GM12878 (cell line): ENCODE results near the gene RECQL5. TPM values are rescaled to one million over a fixed set of nuclear protein-coding genes. Genes with fewer than 3 reads are reported as not detected.

ENCODE experiments used
- ATAC-seq: fragments of 200-7000 bp; cut with Tn5 transposase; 3 replicates; pipeline ENCODE4 v1.9.1; 2020; ENCODE audit warnings: mild to moderate bottlenecking, moderate library complexity
- BruUV-seq: library from RNA; stranded (reverse); fragments of 400-500 nt; replicated peaks from 2 replicates; lab custom pipeline; 2021; lab: Mats Ljungman, UMichigan
- CTCF ChIA-PET: fragments of 300-600 bp; sonication (Branson Sonifier 250); formaldehyde crosslinking; extraction: SDS; loops from one replicate; lab custom pipeline; 2021; ENCODE audit warnings: inconsistent platforms; lab: Yijun Ruan, JAX
- POLR2A ChIA-PET: fragments of 350-600 bp; formaldehyde crosslinking; extraction: SDS; loops from one replicate; lab custom pipeline; 2021; ENCODE audit warnings: inconsistent platforms; lab: Charles Lee
- RAD21 ChIA-PET: fragments of 300-600 bp; sonication (Branson Sonifier 250); formaldehyde crosslinking; loops from one replicate; lab custom pipeline; 2023; ENCODE audit warnings: antibody characterized with exemption; ENCODE audit not compliant: unreplicated experiment; lab: Charles Lee
- SMC1A ChIA-PET: fragments of 300-600 bp; sonication (Branson Sonifier 250); formaldehyde crosslinking; loops from one replicate; lab custom pipeline; 2023; ENCODE audit not compliant: unreplicated experiment, uncharacterized antibody; lab: Charles Lee
- DNase-seq: peaks from one replicate; pipeline ENCODE4 v3.0.0-alpha.2; 2011; ENCODE audit warnings: low read depth, low spot score
- FAIRE-seq: peaks from 3 replicates; lab custom pipeline; 2011; peaks lifted over from hg19 to GRCh38; lab: Jason Lieb, UNC
- H2AFZ ChIP-seq: 2 replicates; pipeline ENCODE4 v1.6.0; 2011; ENCODE audit warnings: low read depth, low read length, control low read depth; ENCODE audit not compliant: control insufficient read depth
- H3K27ac ChIP-seq: 2 replicates; pipeline ENCODE4 v1.5.1; 2011; ENCODE audit warnings: control low read depth; ENCODE audit not compliant: control insufficient read depth, insufficient read depth
- H3K27me3 ChIP-seq, 2 experiments: replicated peaks in 1 of 2; 2 replicates each; pipeline versions ENCODE4 v1.6.0 to v1.6.1; 2011; ENCODE audit warnings: low read length in 1 of 2; ENCODE audit not compliant: control insufficient read depth in 2 of 2, insufficient read depth in 2 of 2
- H3K36me3 ChIP-seq, 2 experiments: 2 replicates each; pipeline ENCODE4 v1.5.1; 2011; ENCODE audit warnings: low read length in 1 of 2; ENCODE audit not compliant: control insufficient read depth in 2 of 2, insufficient read depth in 2 of 2
- H3K4me1 ChIP-seq: 2 replicates; pipeline ENCODE4 v1.6.1; 2011; ENCODE audit warnings: mild to moderate bottlenecking, low read length, moderate library complexity, mixed read lengths; ENCODE audit not compliant: control insufficient read depth, insufficient read depth
- H3K4me2 ChIP-seq: 2 replicates; pipeline ENCODE4 v1.6.0; 2011; ENCODE audit warnings: control low read depth; ENCODE audit not compliant: control insufficient read depth, insufficient read depth
- H3K4me3 ChIP-seq: fragments of 200-600 bp; sonication (generic); 2 replicates; pipeline ENCODE4 v1.5.1; 2016
- H3K79me2 ChIP-seq: 2 replicates; pipeline ENCODE4 v1.6.0; 2011; ENCODE audit warnings: low read length; ENCODE audit not compliant: control insufficient read depth, insufficient read depth
- H3K9ac ChIP-seq: 2 replicates; pipeline ENCODE4 v1.8.0; 2011; ENCODE audit warnings: low read length, control low read depth, mixed read lengths; ENCODE audit not compliant: control insufficient read depth, insufficient read depth
- H3K9me3 ChIP-seq: replicated peaks from 3 replicates; pipeline ENCODE4 v1.5.1; 2011; ENCODE audit warnings: mild to moderate bottlenecking, low read length; ENCODE audit not compliant: control insufficient read depth, insufficient read depth
- H4K20me1 ChIP-seq: 2 replicates; pipeline ENCODE4 v1.6.0; 2011; ENCODE audit not compliant: control insufficient read depth, insufficient read depth
- ASH2L ChIP-seq: fragments of 300-600, 200-600 bp; sonication (generic); IDR thresholded peaks from 2 replicates; pipeline ENCODE4 v1.6.1; 2017; ENCODE audit warnings: low read depth, mild to moderate bottlenecking, borderline replicate concordance
- BHLHE40 ChIP-seq, 2 experiments: fragments of 450-650 bp in 1 of 2; IDR thresholded peaks; 2 replicates each; pipeline ENCODE4 v1.6.1; 2011 to 2017; ENCODE audit warnings: low read depth in 2 of 2, borderline replicate concordance in 1 of 2, improper control_type of control experiment in 1 of 2, low read length in 1 of 2, mild to moderate bottlenecking in 1 of 2
- CREM ChIP-seq: IDR thresholded peaks from 2 replicates; pipeline ENCODE4 v1.6.1; 2014; ENCODE audit warnings: antibody characterized with exemption, low read depth
- DPF2 ChIP-seq: fragments of 450-650 bp; IDR thresholded peaks from 2 replicates; pipeline ENCODE4 v1.6.1; 2017; ENCODE audit warnings: mild to moderate bottlenecking
- ELK1 ChIP-seq: IDR thresholded peaks from 2 replicates; pipeline ENCODE4 v1.6.1; 2012; ENCODE audit warnings: low read depth, low read length, improper control_type of control experiment
- ETV6 ChIP-seq, 2 experiments: fragments of 450-650 bp in 1 of 2; IDR thresholded peaks in 1 of 2; conservative IDR thresholded peaks in 1 of 2; 2 replicates each; pipeline ENCODE4 v1.6.1; 2014; ENCODE audit warnings: antibody characterized with exemption in 1 of 2, borderline replicate concordance in 1 of 2, low read depth in 1 of 2, mild to moderate bottlenecking in 1 of 2, moderate library complexity in 1 of 2
- HDGF ChIP-seq: fragments of 450-650 bp; IDR thresholded peaks from 2 replicates; pipeline ENCODE4 v1.6.1; 2016; ENCODE audit warnings: antibody characterized with exemption
- IKZF2 ChIP-seq, 2 experiments: fragments of 450-650 bp; IDR thresholded peaks; 2 replicates each; pipeline ENCODE4 v1.6.1; 2017; ENCODE audit warnings: mild to moderate bottlenecking in 2 of 2, moderate library complexity in 2 of 2
- KDM1A ChIP-seq: fragments of 200-600 bp; sonication (generic); IDR thresholded peaks from 2 replicates; pipeline ENCODE4 v1.6.1; 2016; ENCODE audit warnings: borderline replicate concordance
- LARP7 ChIP-seq: fragments of 450-650 bp; IDR thresholded peaks from 2 replicates; pipeline ENCODE4 v1.6.1; 2017; ENCODE audit warnings: mild to moderate bottlenecking
- MAX ChIP-seq: IDR thresholded peaks from 2 replicates; pipeline ENCODE4 v1.6.1; 2012; ENCODE audit warnings: low read depth, low read length, improper control_type of control experiment
- NR2C1 ChIP-seq: fragments of 450-650 bp; IDR thresholded peaks from 2 replicates; pipeline ENCODE4 v1.6.1; 2017; ENCODE audit warnings: antibody characterized with exemption, mild to moderate bottlenecking, moderate library complexity
- SMC3 ChIP-seq: IDR thresholded peaks from 2 replicates; pipeline ENCODE4 v1.6.1; 2011; ENCODE audit warnings: low read length, improper control_type of control experiment, borderline replicate concordance
- SREBF1 ChIP-seq: IDR thresholded peaks from 2 replicates; pipeline ENCODE4 v1.6.1; 2012; ENCODE audit warnings: mild to moderate bottlenecking, low read length
- SREBF2 ChIP-seq: IDR thresholded peaks from 2 replicates; pipeline ENCODE4 v1.6.1; 2012; ENCODE audit warnings: mild to moderate bottlenecking, low read length
- TARDBP ChIP-seq: IDR thresholded peaks from 2 replicates; pipeline ENCODE4 v1.6.1; 2016; ENCODE audit warnings: borderline replicate concordance
- ZNF217 ChIP-seq: fragments of 450-650 bp; IDR thresholded peaks from 2 replicates; pipeline ENCODE4 v1.6.1; 2017; ENCODE audit warnings: antibody characterized with exemption, mild to moderate bottlenecking
- WGBS: methylation state at CpG from one replicate; pipeline ENCODE4 v1.1.6; 2016; ENCODE audit warnings: low lambda C conversion rate; ENCODE audit not compliant: insufficient replicate concordance, insufficient coverage; ENCODE audit errors: missing lambda C conversion rate; 5-methylcytosine and 5-hydroxymethylcytosine counted together
- in situ Hi-C: fragments of 300-500 bp; cut with MboI; formaldehyde crosslinking; loops from 9 replicates; pipeline ENCODE4 v1.14.3; 2018; ENCODE audit warnings: mixed read lengths
- intact Hi-C: fragments of 100-400 bp; cut with micrococcal nuclease; formaldehyde crosslinking; loops from one replicate; pipeline ENCODE4 v1.14.2; 2022; ENCODE audit not compliant: unreplicated experiment
- polyA plus RNA-seq, 11 experiments: library from polyadenylated mRNA; depleted of rRNA in 4 of 11; unstranded in 6 of 11; stranded (reverse) in 5 of 11; fragments of >200 nt; fragmentation: Nextera tagmentation in 4 of 11; fragmentation: Illumina TruSeq in 1 of 11; extraction: Ambion mirVana in 4 of 11; extraction: Trizol in 1 of 11; gene quantifications; 1 replicate in 1 of 11; 2 replicates in 10 of 11; pipeline versions ENCODE4 v1.2.1 to v1.2.3, GENCODE V29; 2011 to 2016; ENCODE audit warnings: inconsistent platforms in 2 of 11, missing spikeins in 2 of 11, low read depth in 1 of 11
- total RNA-seq, 4 experiments: library from RNA; depleted of rRNA in 3 of 4; stranded (reverse); fragments of >200 nt in 3 of 4; fragmentation: Illumina TruSeq in 1 of 4; extraction: Trizol in 1 of 4; gene quantifications; 2 replicates each; pipeline versions ENCODE4 v1.2.1 to v1.2.3, GENCODE V29; 2013 to 2021
- TF ChIP-seq, protein P1 (sequence below): fragments of 450-650 bp; IDR thresholded peaks from 2 replicates; pipeline ENCODE4 v1.6.1; 2017; ENCODE audit warnings: low read depth, mild to moderate bottlenecking, moderate library complexity
- TF ChIP-seq, protein P2 (sequence below): fragments of 150-350 bp; IDR thresholded peaks from 2 replicates; pipeline ENCODE4 v1.6.1; 2016; ENCODE audit warnings: low read depth, low read length

The RECQL5 gene
- total and polyA plus RNA-seq, 10 of the 15 experiments (the other 5 are each of a cell fraction or from before 2014, with no cell fraction given): 3.6 to 30.6 (median 20.1) TPM

DNA sequence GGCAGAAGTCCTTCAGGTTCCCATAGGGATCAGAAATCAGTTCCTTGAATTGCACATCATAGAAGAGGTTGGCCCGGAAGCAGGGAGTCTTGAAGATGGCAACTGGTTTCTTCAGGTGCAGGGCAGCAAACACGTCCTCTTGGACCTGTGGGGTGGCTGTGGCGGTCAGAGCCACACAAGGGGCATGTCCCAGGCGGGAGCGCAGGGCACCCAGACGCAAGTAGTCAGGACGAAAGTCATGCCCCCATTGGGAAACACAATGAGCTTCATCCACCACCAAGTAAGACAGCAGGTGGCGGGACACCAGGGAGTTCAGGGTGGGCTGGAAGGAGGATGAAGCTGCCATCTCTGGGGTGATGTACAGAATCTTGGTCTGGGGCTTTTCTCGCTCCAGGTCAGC, 4.4 kb downstream of the RECQL5 start:
- ATAC-seq (no peak), FAIRE-seq (no peak), DNase-seq (no peak)
- ChIA-PET SMC1A (interaction anchor here (0.7 to 1.2 kb wide), 2 partner anchors 25 to 30 kb away, joined by 3 to 4 read pairs; partner anchors contain the start of gene SMIM5), POLR2A (interaction anchor here (0.6 kb wide), 2 partner anchors 24 to 325 kb away, joined by 3 read pairs; no protein-coding TSS in a partner anchor), RAD21 (no interaction called here), CTCF (interaction anchor here (0.6 to 19.5 kb wide), 7 partner anchors 11 to 341 kb away, joined by 3 to 349 read pairs (median 4); partner anchors contain the start of gene SMIM5)
- in situ Hi-C loops (no loop called here), intact Hi-C loops (no loop called here)
- Histone ChIP-seq H3K9me3 (no peaks in the 10 kb centered on the region), H3K27me3 (no peaks in the 10 kb centered on the region), H3K36me3 (peaks cover 3 to 16% of the 10 kb centered on the region in 2 experiments), H3K27ac (no peak overlapping the region), H4K20me1 (no peaks in the 10 kb centered on the region), H2AFZ (no peak overlapping the region), H3K9ac (no peak overlapping the region), H3K4me1 (peaks cover 19% of the 10 kb centered on the region), H3K4me3 (no peak overlapping the region), H3K79me2 (peaks cover 18% of the 10 kb centered on the region), H3K4me2 (no peak overlapping the region)
- 97% methylated on average over 9 of the region's 9 CpGs for WGBS
- no TSS peak for BruUV-seq
- TF ChIP-seq SMC3 (no peak), ASH2L (no peak), TARDBP (no peak), SREBF2 (no peak), KDM1A (no peak), BHLHE40 (IDR thresholded peaks at IDR 0.05; ENCODE audit: borderline replicate concordance in 1 of 2, low read depth in 2 of 2, low read length in 1 of 2) (no peak), SREBF1 (no peak), DPF2 (no peak), CREM (no peak), LARP7 (no peak), ZNF217 (no peak), MAX (no peak), HDGF (no peak), IKZF2 (IDR thresholded peaks at IDR 0.05) (no peak), ELK1 (no peak), ETV6 (conservative IDR thresholded peaks at IDR 0.05 in 1 of 2, IDR thresholded peaks at IDR 0.05 in 1 of 2; ENCODE audit: borderline replicate concordance in 1 of 2, low read depth in 1 of 2) (no peak), NR2C1 (no peak)
- TF ChIP-seq, protein P1, sequence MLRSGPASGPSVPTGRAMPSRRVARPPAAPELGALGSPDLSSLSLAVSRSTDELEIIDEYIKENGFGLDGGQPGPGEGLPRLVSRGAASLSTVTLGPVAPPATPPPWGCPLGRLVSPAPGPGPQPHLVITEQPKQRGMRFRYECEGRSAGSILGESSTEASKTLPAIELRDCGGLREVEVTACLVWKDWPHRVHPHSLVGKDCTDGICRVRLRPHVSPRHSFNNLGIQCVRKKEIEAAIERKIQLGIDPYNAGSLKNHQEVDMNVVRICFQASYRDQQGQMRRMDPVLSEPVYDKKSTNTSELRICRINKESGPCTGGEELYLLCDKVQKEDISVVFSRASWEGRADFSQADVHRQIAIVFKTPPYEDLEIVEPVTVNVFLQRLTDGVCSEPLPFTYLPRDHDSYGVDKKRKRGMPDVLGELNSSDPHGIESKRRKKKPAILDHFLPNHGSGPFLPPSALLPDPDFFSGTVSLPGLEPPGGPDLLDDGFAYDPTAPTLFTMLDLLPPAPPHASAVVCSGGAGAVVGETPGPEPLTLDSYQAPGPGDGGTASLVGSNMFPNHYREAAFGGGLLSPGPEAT: no peak
- TF ChIP-seq, protein P2, sequence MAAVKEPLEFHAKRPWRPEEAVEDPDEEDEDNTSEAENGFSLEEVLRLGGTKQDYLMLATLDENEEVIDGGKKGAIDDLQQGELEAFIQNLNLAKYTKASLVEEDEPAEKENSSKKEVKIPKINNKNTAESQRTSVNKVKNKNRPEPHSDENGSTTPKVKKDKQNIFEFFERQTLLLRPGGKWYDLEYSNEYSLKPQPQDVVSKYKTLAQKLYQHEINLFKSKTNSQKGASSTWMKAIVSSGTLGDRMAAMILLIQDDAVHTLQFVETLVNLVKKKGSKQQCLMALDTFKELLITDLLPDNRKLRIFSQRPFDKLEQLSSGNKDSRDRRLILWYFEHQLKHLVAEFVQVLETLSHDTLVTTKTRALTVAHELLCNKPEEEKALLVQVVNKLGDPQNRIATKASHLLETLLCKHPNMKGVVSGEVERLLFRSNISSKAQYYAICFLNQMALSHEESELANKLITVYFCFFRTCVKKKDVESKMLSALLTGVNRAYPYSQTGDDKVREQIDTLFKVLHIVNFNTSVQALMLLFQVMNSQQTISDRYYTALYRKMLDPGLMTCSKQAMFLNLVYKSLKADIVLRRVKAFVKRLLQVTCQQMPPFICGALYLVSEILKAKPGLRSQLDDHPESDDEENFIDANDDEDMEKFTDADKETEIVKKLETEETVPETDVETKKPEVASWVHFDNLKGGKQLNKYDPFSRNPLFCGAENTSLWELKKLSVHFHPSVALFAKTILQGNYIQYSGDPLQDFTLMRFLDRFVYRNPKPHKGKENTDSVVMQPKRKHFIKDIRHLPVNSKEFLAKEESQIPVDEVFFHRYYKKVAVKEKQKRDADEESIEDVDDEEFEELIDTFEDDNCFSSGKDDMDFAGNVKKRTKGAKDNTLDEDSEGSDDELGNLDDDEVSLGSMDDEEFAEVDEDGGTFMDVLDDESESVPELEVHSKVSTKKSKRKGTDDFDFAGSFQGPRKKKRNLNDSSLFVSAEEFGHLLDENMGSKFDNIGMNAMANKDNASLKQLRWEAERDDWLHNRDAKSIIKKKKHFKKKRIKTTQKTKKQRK: no peak
